ENCODE results near the gene PCK2. TPM values are rescaled to one million over a fixed set of nuclear protein-coding genes. Genes with fewer than 3 reads are reported as not detected.

The PCK2 gene
- total and polyA plus RNA-seq, 2 of the 13 experiments (the other 11 are each of a cell fraction or from before 2014, with no cell fraction given) = 129 to 272 TPM

DNA sequence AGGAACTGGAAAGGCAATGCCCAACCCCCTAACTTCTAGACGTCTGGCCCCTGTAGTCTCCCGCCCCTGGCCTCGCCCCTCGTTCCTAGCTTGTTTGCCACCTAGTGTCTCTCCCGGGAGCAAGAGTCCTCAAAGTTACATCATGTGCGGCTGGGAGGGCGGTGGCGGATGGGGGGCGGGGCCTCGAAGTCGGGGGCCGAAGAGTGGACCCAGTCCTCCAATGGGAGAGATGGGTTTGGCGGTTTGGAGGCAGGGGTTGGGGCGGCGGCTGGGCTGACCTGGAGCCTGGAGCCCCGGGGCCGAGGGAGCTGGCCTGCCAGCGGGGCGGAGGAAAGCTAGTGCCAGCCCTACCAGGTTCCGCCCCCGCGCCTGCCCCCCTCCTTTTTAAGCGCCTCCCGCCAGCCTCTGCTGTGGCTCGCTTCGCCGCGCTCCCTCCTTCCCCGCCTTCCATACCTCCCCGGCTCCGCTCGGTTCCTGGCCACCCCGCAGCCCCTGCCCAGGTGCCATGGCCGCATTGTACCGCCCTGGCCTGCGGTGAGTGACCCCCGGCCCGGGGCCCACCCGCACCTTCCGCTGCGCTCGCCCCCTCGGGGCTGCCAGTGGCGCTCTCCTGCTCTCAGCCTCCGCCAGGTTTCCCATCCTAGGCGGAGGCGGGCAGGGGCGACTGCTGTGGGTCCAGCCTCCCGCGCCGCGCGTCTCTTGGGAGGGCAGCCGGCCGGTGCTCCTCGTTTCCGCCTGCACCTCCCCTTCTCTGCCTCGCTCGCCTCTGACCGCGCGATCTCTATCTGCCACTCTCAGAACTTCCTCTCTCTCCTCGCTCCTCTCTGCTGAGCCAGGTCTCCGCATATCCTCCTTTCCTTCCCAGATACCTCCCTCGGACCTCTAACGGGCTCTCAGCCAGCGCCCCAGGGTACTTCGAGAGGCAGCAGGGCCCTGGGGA lies at the start of gene PCK2 (continued):
- TF ChIP-seq HNRNPUL1 (IDR thresholded peaks at IDR 0.05; ENCODE audit: low read depth, low read length) (no peak), ATF7 (IDR thresholded peaks at IDR 0.05) (peak; percentile 49), ATF7 (CRISPR knock-in tag; IDR thresholded peaks at IDR 0.05) (no peak; the same call in 1 of the 2 replicates), ZNF644 (CRISPR knock-in tag; IDR thresholded peaks at IDR 0.05; ENCODE audit: low read depth) (peak; percentile 83), RNF2 (conservative IDR thresholded peaks at IDR 0.05; ENCODE audit: low read depth) (no peak; the same call in 1 of the 2 replicates), GFI1 (CRISPR knock-in tag; IDR thresholded peaks at IDR 0.05; ENCODE audit: borderline replicate concordance) (no peak), HDAC6 (IDR thresholded peaks at IDR 0.05; ENCODE audit: low read depth, low read length) (0 out of 2 replicates have a peak, but pooled peaks have one; percentile 23), RBAK (CRISPR knock-in tag; IDR thresholded peaks at IDR 0.05) (0 out of 2 replicates have a peak, but pooled peaks have one; percentile 16), GATA4 (IDR thresholded peaks at IDR 0.05; ENCODE audit: borderline replicate concordance, low read depth) (peak; percentile 97), RELA (CRISPR knock-in tag; IDR thresholded peaks at IDR 0.05) (peak; percentile 92), ZBTB1 (CRISPR knock-in tag; IDR thresholded peaks at IDR 0.05; ENCODE audit: borderline replicate concordance) (no peak), ZMYM2 (CRISPR knock-in tag; IDR thresholded peaks at IDR 0.05) (peak; percentile 78)
- TF ChIP-seq, protein P1, sequence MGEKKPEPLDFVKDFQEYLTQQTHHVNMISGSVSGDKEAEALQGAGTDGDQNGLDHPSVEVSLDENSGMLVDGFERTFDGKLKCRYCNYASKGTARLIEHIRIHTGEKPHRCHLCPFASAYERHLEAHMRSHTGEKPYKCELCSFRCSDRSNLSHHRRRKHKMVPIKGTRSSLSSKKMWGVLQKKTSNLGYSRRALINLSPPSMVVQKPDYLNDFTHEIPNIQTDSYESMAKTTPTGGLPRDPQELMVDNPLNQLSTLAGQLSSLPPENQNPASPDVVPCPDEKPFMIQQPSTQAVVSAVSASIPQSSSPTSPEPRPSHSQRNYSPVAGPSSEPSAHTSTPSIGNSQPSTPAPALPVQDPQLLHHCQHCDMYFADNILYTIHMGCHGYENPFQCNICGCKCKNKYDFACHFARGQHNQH (CRISPR knock-in tag; IDR thresholded peaks at IDR 0.05) = peak; percentile 97
- TF ChIP-seq, protein P2, sequence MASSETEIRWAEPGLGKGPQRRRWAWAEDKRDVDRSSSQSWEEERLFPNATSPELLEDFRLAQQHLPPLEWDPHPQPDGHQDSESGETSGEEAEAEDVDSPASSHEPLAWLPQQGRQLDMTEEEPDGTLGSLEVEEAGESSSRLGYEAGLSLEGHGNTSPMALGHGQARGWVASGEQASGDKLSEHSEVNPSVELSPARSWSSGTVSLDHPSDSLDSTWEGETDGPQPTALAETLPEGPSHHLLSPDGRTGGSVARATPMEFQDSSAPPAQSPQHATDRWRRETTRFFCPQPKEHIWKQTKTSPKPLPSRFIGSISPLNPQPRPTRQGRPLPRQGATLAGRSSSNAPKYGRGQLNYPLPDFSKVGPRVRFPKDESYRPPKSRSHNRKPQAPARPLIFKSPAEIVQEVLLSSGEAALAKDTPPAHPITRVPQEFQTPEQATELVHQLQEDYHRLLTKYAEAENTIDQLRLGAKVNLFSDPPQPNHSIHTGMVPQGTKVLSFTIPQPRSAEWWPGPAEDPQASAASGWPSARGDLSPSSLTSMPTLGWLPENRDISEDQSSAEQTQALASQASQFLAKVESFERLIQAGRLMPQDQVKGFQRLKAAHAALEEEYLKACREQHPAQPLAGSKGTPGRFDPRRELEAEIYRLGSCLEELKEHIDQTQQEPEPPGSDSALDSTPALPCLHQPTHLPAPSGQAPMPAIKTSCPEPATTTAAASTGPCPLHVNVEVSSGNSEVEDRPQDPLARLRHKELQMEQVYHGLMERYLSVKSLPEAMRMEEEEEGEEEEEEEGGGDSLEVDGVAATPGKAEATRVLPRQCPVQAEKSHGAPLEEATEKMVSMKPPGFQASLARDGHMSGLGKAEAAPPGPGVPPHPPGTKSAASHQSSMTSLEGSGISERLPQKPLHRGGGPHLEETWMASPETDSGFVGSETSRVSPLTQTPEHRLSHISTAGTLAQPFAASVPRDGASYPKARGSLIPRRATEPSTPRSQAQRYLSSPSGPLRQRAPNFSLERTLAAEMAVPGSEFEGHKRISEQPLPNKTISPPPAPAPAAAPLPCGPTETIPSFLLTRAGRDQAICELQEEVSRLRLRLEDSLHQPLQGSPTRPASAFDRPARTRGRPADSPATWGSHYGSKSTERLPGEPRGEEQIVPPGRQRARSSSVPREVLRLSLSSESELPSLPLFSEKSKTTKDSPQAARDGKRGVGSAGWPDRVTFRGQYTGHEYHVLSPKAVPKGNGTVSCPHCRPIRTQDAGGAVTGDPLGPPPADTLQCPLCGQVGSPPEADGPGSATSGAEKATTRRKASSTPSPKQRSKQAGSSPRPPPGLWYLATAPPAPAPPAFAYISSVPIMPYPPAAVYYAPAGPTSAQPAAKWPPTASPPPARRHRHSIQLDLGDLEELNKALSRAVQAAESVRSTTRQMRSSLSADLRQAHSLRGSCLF (CRISPR knock-in tag; IDR thresholded peaks at IDR 0.05; ENCODE audit: borderline replicate concordance) = peak; percentile 85
- TF ChIP-seq, protein P3, sequence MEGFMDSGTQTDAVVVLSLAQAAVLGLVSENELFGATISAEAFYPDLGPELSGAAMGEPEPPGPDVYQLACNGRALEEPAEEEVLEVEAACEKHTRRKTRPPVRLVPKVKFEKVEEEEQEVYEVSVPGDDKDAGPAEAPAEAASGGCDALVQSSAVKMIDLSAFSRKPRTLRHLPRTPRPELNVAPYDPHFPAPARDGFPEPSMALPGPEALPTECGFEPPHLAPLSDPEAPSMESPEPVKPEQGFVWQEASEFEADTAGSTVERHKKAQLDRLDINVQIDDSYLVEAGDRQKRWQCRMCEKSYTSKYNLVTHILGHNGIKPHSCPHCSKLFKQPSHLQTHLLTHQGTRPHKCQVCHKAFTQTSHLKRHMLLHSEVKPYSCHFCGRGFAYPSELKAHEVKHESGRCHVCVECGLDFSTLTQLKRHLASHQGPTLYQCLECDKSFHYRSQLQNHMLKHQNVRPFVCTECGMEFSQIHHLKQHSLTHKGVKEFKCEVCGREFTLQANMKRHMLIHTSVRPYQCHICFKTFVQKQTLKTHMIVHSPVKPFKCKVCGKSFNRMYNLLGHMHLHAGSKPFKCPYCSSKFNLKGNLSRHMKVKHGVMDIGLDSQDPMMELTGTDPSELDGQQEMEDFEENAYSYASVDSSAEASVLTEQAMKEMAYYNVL (CRISPR knock-in tag; IDR thresholded peaks at IDR 0.05; ENCODE audit: borderline replicate concordance) = peak; percentile 94
- TF ChIP-seq, protein P4, sequence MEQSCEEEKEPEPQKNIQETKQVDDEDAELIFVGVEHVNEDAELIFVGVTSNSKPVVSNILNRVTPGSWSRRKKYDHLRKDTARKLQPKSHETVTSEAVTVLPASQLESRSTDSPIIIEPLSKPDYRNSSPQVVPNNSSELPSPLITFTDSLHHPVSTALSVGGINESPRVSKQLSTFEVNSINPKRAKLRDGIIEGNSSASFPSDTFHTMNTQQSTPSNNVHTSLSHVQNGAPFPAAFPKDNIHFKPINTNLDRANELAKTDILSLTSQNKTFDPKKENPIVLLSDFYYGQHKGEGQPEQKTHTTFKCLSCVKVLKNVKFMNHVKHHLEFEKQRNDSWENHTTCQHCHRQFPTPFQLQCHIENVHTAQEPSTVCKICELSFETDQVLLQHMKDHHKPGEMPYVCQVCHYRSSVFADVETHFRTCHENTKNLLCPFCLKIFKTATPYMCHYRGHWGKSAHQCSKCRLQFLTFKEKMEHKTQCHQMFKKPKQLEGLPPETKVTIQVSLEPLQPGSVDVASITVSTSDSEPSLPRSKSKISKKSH (CRISPR knock-in tag; IDR thresholded peaks at IDR 0.05; ENCODE audit: borderline replicate concordance) = no peak
- TF ChIP-seq, protein P5, sequence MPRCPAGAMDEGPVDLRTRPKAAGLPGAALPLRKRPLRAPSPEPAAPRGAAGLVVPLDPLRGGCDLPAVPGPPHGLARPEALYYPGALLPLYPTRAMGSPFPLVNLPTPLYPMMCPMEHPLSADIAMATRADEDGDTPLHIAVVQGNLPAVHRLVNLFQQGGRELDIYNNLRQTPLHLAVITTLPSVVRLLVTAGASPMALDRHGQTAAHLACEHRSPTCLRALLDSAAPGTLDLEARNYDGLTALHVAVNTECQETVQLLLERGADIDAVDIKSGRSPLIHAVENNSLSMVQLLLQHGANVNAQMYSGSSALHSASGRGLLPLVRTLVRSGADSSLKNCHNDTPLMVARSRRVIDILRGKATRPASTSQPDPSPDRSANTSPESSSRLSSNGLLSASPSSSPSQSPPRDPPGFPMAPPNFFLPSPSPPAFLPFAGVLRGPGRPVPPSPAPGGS (CRISPR knock-in tag; IDR thresholded peaks at IDR 0.05) = peak; percentile 96
